Hepatocyte (in vitro differentiated cells): ENCODE measurements around the gene ADGRD1. TPM values are rescaled to one million over a fixed set of nuclear protein-coding genes. Genes with fewer than 3 reads are reported as not detected.
A peak's percentile ranks its signal among the peaks of the same experiment; 100 is the strongest.

Source experiments
- DNase-seq: peaks from one replicate; pipeline ENCODE4 v3.0.0-alpha.2; 2016; ENCODE audit warnings: low spot score
- H2AFZ ChIP-seq: fragments of 200-600 bp; sonication (generic); 2 replicates; pipeline ENCODE4 v1.6.0; 2016; ENCODE audit warnings: antibody characterized with exemption, mild to moderate bottlenecking
- H3K27ac ChIP-seq: fragments of 200-600 bp; sonication (generic); 2 replicates; pipeline ENCODE4 v1.5.1; 2016; ENCODE audit warnings: mild to moderate bottlenecking
- H3K27me3 ChIP-seq: fragments of 200-600 bp; sonication (generic); 2 replicates; pipeline ENCODE4 v1.6.1; 2016
- H3K36me3 ChIP-seq: fragments of 200-600 bp; sonication (generic); replicated peaks from 2 replicates; pipeline ENCODE4 v1.5.1; 2016; ENCODE audit warnings: low read depth; ENCODE audit not compliant: insufficient read depth
- H3K4me1 ChIP-seq: fragments of 200-600 bp; sonication (generic); 2 replicates; pipeline ENCODE4 v1.5.1; 2016; ENCODE audit warnings: mild to moderate bottlenecking, moderate library complexity; ENCODE audit not compliant: insufficient read depth
- H3K4me2 ChIP-seq: fragments of 200-600 bp; sonication (generic); 2 replicates; pipeline ENCODE4 v1.6.0; 2016
- H3K4me3 ChIP-seq: fragments of 200-600 bp; sonication (generic); 2 replicates; pipeline ENCODE4 v1.5.1; 2016; ENCODE audit warnings: mild to moderate bottlenecking
- H3K79me2 ChIP-seq: fragments of 200-600 bp; sonication (generic); 2 replicates; pipeline ENCODE4 v1.6.0; 2017; ENCODE audit warnings: mild to moderate bottlenecking
- H3K9me2 ChIP-seq: fragments of 200-600 bp; sonication (generic); replicated peaks from 2 replicates; pipeline ENCODE4 v1.6.0; 2017; ENCODE audit warnings: mild to moderate bottlenecking; ENCODE audit not compliant: insufficient read depth
- H3K9me3 ChIP-seq: fragments of 200-600 bp; sonication (generic); 2 replicates; pipeline ENCODE4 v1.5.1; 2016; ENCODE audit warnings: low read depth, mild to moderate bottlenecking
- H4K20me1 ChIP-seq: fragments of 200-600 bp; sonication (generic); 2 replicates; pipeline ENCODE4 v1.6.0; 2016; ENCODE audit warnings: mild to moderate bottlenecking; ENCODE audit not compliant: insufficient read depth, poor library complexity, severe bottlenecking
- EZH2 ChIP-seq: fragments of 200-600 bp; sonication (generic); IDR thresholded peaks from 2 replicates; pipeline ENCODE4 v1.6.1; 2016; ENCODE audit warnings: antibody characterized with exemption, mild to moderate bottlenecking, borderline replicate concordance
- EZH2phosphoT487 ChIP-seq: fragments of 200-600 bp; sonication (generic); IDR thresholded peaks from one replicate; pipeline ENCODE4 v1.6.1; 2018; ENCODE audit warnings: antibody characterized with exemption, mild to moderate bottlenecking, low read depth, moderate library complexity; ENCODE audit not compliant: unreplicated experiment, severe bottlenecking
- WGBS: methylation state at CpG from one replicate; pipeline ENCODE4 v1.1.6; 2016; ENCODE audit warnings: low lambda C conversion rate; ENCODE audit errors: missing lambda C conversion rate; 5-methylcytosine and 5-hydroxymethylcytosine counted together
- polyA plus RNA-seq: library from polyadenylated mRNA; unstranded; fragments of >200 nt; fragmentation: Nextera tagmentation; extraction: Ambion mirVana; gene quantifications from 2 replicates; pipeline ENCODE4 v1.2.1, GENCODE V29; 2016
- total RNA-seq: library from RNA; depleted of rRNA; stranded (reverse); fragments of >200 nt; gene quantifications from 2 replicates; pipeline ENCODE4 v1.2.3, GENCODE V29; 2014
- TF ChIP-seq, protein P1 (sequence below): fragments of 200-600 bp; sonication (generic); IDR thresholded peaks from 2 replicates; pipeline ENCODE4 v1.5.1; 2016; ENCODE audit warnings: antibody characterized with exemption, mild to moderate bottlenecking; ENCODE audit not compliant: poor library complexity

ADGRD1 gene
- total and polyA plus RNA-seq, 2 experiments from 2014 or later: 18.1 to 18.5 TPM

DNA sequence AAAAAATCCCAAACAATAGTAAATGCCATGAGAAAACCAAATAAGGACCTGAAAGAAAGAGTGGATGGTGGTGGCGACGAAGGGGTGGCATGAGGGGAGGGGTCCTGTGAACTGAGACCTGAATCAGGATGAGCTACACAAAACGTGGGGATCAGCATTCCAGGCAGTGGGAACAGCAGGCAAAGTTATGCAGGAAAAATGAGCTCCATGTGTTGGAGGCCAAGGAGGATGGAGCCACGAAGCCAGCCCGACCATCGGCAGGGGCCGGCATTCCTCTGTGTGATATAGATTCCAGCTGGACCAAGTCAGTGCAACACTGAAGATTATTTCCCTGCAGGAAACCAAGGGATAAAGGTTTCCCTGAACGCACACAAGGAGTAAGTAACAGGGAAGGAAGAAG lies 7.1 kb downstream of the ADGRD1 start:
- TF ChIP-seq EZH2 (no peak), EZH2phosphoT487 (no peak)
- TF ChIP-seq, protein P1, sequence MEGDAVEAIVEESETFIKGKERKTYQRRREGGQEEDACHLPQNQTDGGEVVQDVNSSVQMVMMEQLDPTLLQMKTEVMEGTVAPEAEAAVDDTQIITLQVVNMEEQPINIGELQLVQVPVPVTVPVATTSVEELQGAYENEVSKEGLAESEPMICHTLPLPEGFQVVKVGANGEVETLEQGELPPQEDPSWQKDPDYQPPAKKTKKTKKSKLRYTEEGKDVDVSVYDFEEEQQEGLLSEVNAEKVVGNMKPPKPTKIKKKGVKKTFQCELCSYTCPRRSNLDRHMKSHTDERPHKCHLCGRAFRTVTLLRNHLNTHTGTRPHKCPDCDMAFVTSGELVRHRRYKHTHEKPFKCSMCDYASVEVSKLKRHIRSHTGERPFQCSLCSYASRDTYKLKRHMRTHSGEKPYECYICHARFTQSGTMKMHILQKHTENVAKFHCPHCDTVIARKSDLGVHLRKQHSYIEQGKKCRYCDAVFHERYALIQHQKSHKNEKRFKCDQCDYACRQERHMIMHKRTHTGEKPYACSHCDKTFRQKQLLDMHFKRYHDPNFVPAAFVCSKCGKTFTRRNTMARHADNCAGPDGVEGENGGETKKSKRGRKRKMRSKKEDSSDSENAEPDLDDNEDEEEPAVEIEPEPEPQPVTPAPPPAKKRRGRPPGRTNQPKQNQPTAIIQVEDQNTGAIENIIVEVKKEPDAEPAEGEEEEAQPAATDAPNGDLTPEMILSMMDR: no peak
- Histone ChIP-seq H2AFZ (no peak overlapping the region), H3K4me3 (no peak overlapping the region), H3K9me2 (no peaks in the 10 kb centered on the region), H3K9me3 (no peaks in the 10 kb centered on the region), H3K4me1 (peaks cover 7% of the 10 kb centered on the region), H3K79me2 (no peaks in the 10 kb centered on the region), H3K27ac (no peak overlapping the region), H4K20me1 (no peaks in the 10 kb centered on the region), H3K36me3 (no peaks in the 10 kb centered on the region), H3K4me2 (no peak overlapping the region), H3K27me3 (no peaks in the 10 kb centered on the region)
- WGBS: 89% methylated on average over 8 of the region's 8 CpGs
- no peak for DNase-seq

DNA sequence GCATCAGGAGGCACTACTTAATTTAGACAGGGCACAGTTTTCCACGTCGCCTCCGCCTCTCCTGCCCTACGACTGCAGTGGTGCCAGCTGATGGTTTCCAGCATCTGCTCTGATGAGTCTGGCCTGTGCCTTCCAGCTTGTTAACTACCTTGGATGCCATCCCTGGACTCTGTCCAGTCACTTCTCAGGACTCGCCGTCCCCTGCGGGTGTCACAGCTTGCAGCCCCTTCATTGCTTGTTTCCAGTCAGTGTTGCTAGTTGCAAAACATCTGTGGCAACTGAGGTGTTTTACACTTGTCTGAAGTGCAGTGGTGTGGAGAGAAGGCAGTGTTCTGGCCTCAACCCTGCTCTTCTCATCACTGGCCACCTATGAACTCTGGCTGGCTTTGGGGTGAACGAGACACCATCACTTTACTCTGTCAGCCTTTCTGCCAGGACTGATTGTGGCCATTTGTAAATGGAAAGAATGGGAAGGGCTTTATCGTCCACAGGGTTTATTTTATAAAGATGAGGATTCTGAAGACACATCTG lies 8.3 kb downstream of the ADGRD1 start:
- WGBS: 72% methylated on average over 9 of the region's 9 CpGs
- no peak for DNase-seq
- Histone ChIP-seq H3K4me2 (peak overlapping the region; percentile 17), H4K20me1 (no peaks in the 10 kb centered on the region), H3K27ac (peak overlapping the region; percentile 52), H3K9me3 (no peaks in the 10 kb centered on the region), H2AFZ (no peak overlapping the region), H3K4me1 (peaks cover 7% of the 10 kb centered on the region), H3K36me3 (no peaks in the 10 kb centered on the region), H3K4me3 (no peak overlapping the region), H3K9me2 (no peaks in the 10 kb centered on the region), H3K79me2 (no peaks in the 10 kb centered on the region), H3K27me3 (no peaks in the 10 kb centered on the region)
- TF ChIP-seq, protein P1: no peak
- no peak for TF ChIP-seq EZH2phosphoT487
- TF ChIP-seq EZH2: no peak

DNA sequence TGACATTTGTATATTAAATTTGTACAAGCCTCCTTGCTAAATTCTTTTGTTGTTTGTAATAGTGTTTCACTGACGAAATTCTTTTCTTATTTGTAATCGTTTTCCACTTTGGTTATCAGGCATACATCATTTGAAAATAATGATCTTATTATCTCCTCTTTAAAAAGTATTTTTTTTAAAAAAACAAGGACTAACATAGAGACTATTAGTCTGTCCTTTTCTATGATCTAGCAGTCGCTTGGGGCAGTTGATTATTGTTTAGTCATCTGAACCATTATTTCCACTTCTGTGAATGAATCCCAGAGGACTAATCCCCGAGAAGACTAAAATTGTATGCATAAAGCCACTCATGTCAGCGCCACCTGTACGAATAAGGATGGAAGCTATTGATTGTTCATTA lies 11.5 kb downstream of the ADGRD1 start:
- TF ChIP-seq, protein P1: no peak
- TF ChIP-seq EZH2: no peak
- TF ChIP-seq EZH2phosphoT487: no peak
- no peak for DNase-seq
- WGBS: 89% methylated on average over 6 of the region's 6 CpGs
- no peaks in the 10 kb centered on the region for H3K9me3 ChIP-seq
- H4K20me1 ChIP-seq: no peaks in the 10 kb centered on the region
- H3K27me3 ChIP-seq: no peaks in the 10 kb centered on the region
- no peaks in the 10 kb centered on the region for H3K79me2 ChIP-seq
- no peak overlapping the region for H3K27ac ChIP-seq
- no peak overlapping the region for H3K4me3 ChIP-seq
- H3K4me2 ChIP-seq: no peak overlapping the region
- H2AFZ ChIP-seq: no peak overlapping the region
- H3K4me1 ChIP-seq: peaks cover 14% of the 10 kb centered on the region
- H3K9me2 ChIP-seq: no peaks in the 10 kb centered on the region
- no peaks in the 10 kb centered on the region for H3K36me3 ChIP-seq

DNA sequence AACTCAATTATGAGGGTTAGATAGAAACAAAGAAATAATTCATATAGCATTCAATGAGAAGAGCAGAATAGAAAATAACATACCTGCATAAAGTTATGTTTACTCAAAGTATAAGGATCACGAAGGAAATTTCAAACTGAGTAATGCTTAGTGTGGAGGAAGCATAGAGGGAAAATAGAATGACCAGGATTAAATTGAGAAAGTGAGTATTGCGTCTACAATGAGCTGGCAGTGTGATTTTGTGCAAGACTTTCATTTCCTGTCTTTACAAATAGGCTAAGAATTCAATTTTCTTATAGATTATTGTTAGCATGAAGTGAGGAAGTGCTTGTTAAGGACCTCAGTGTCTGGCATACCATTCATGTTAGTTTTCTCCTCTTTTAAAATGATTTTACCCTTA lies 12.0 kb downstream of the ADGRD1 start:
- no peaks in the 10 kb centered on the region for H3K9me3 ChIP-seq
- no peaks in the 10 kb centered on the region for H3K27me3 ChIP-seq
- no peak for DNase-seq
- H2AFZ ChIP-seq: no peak overlapping the region
- TF ChIP-seq, protein P1: no peak
- TF ChIP-seq EZH2phosphoT487: no peak
- no peak for TF ChIP-seq EZH2
- H3K4me2 ChIP-seq: no peak overlapping the region
- H4K20me1 ChIP-seq: no peaks in the 10 kb centered on the region
- no peaks in the 10 kb centered on the region for H3K9me2 ChIP-seq
- no peaks in the 10 kb centered on the region for H3K36me3 ChIP-seq
- H3K4me1 ChIP-seq: peaks cover 19% of the 10 kb centered on the region
- H3K4me3 ChIP-seq: no peak overlapping the region
- WGBS: 86% methylated on average over 2 of the region's 2 CpGs
- no peak overlapping the region for H3K27ac ChIP-seq
- no peaks in the 10 kb centered on the region for H3K79me2 ChIP-seq
